ENCODE data around the gene ANO7.

GRCh38 chr2:241223211-241224017, 34.9 kb downstream of the ANO7 start:
- TF ChIP-seq CTCF (IDR thresholded peaks at IDR 0.05), result no peak
- TF ChIP-seq POLR2A (IDR thresholded peaks at IDR 0.05), result no peak
